WTC11 (cell line): ENCODE results near the gene MID1. TPM values are rescaled to one million over a fixed set of nuclear protein-coding genes. Genes with fewer than 3 reads are reported as not detected.

Source experiments
- ATAC-seq: fragments of 200-7000 bp; cut with Tn5 transposase; 2 replicates; pipeline ENCODE4 v1.10.0; 2021; ENCODE audit warnings: mild to moderate bottlenecking, moderate library complexity
- CTCF ChIA-PET: fragments of 300-600 bp; sonication (Branson Sonifier 250); formaldehyde crosslinking; loops from one replicate; lab custom pipeline; 2021; ENCODE audit warnings: antibody characterized with exemption; lab: Charles Lee
- POLR2A ChIA-PET: fragments of 350-600 bp; sonication (Branson Sonifier 250); formaldehyde crosslinking; loops from one replicate; lab custom pipeline; 2021; ENCODE audit warnings: antibody characterized with exemption; lab: Charles Lee
- DNase-seq: peaks from one replicate; pipeline ENCODE4 v3.0.0; 2021; ENCODE audit warnings: low spot score
- H3K27ac Mint-ChIP-seq: 2 replicates; pipeline ENCODE4 v1.8.0; 2021; ENCODE audit warnings: mixed read lengths
- H3K27me3 Mint-ChIP-seq: 2 replicates; pipeline ENCODE4 v1.8.0; 2021; ENCODE audit warnings: low read depth, mild to moderate bottlenecking, moderate library complexity, mixed read lengths
- H3K36me3 Mint-ChIP-seq: 2 replicates; pipeline ENCODE4 v1.8.0; 2021; ENCODE audit warnings: mixed read lengths
- H3K4me1 Mint-ChIP-seq: 2 replicates; pipeline ENCODE4 v1.8.0; 2022; ENCODE audit warnings: mixed read lengths
- H3K4me3 Mint-ChIP-seq: 2 replicates; pipeline ENCODE4 v1.8.0; 2021; ENCODE audit warnings: mild to moderate bottlenecking, moderate library complexity, mixed read lengths
- H3K9me3 Mint-ChIP-seq: 2 replicates; pipeline ENCODE4 v1.8.0; 2021; ENCODE audit warnings: mixed read lengths
- CREB1 ChIP-seq: sonication (generic); formaldehyde crosslinking; IDR thresholded peaks from 2 replicates; pipeline ENCODE4 v1.8.0; 2023; ENCODE audit warnings: mild to moderate bottlenecking, missing genetic modification reagents
- ELF4 ChIP-seq: sonication (generic); formaldehyde crosslinking; IDR thresholded peaks from 2 replicates; pipeline ENCODE4 v1.8.1; 2022; ENCODE audit warnings: low read depth, mild to moderate bottlenecking, moderate library complexity, missing genetic modification reagents
- ETV6 ChIP-seq: sonication (generic); formaldehyde crosslinking; IDR thresholded peaks from 2 replicates; pipeline ENCODE4 v1.8.1; 2022; ENCODE audit warnings: mild to moderate bottlenecking, missing genetic modification reagents
- FOXK1 ChIP-seq: sonication (generic); formaldehyde crosslinking; IDR thresholded peaks from 2 replicates; pipeline ENCODE4 v1.8.0; 2022; ENCODE audit warnings: mild to moderate bottlenecking, moderate library complexity, missing genetic modification reagents
- GABPB1 ChIP-seq: sonication (generic); formaldehyde crosslinking; IDR thresholded peaks from 2 replicates; pipeline ENCODE4 v1.8.1; 2023; ENCODE audit warnings: mild to moderate bottlenecking, missing genetic modification reagents
- IRF2 ChIP-seq: sonication (generic); formaldehyde crosslinking; IDR thresholded peaks from 2 replicates; pipeline ENCODE4 v1.8.0; 2022; ENCODE audit warnings: low read depth, missing genetic modification reagents, borderline replicate concordance
- MYBL2 ChIP-seq: sonication (generic); formaldehyde crosslinking; IDR thresholded peaks from 2 replicates; pipeline ENCODE4 v1.8.1; 2023; ENCODE audit warnings: mild to moderate bottlenecking, moderate library complexity, missing genetic modification reagents
- NR3C1 ChIP-seq: sonication (generic); formaldehyde crosslinking; conservative IDR thresholded peaks from 2 replicates; pipeline ENCODE4 v1.8.1; 2023; ENCODE audit warnings: low read depth, mild to moderate bottlenecking, missing genetic modification reagents
- PRRX2 ChIP-seq: fragments of 250-450 bp; sonication (Bioruptor Pico); IDR thresholded peaks from 2 replicates; pipeline ENCODE4 v1.8.0; 2021; ENCODE audit warnings: mild to moderate bottlenecking
- RELA ChIP-seq: sonication (generic); formaldehyde crosslinking; IDR thresholded peaks from 2 replicates; pipeline ENCODE4 v1.8.1; 2022; ENCODE audit warnings: missing genetic modification reagents, mild to moderate bottlenecking, borderline replicate concordance
- SP1 ChIP-seq: sonication (generic); formaldehyde crosslinking; conservative IDR thresholded peaks from 2 replicates; pipeline ENCODE4 v1.8.1; 2022; ENCODE audit warnings: missing genetic modification reagents
- ZNF138 ChIP-seq: sonication (generic); formaldehyde crosslinking; conservative IDR thresholded peaks from 2 replicates; pipeline ENCODE4 v1.8.1; 2022; ENCODE audit warnings: mild to moderate bottlenecking, moderate library complexity, missing genetic modification reagents
- ZNF219 ChIP-seq: sonication (generic); formaldehyde crosslinking; IDR thresholded peaks from 2 replicates; pipeline ENCODE4 v1.8.0; 2023; ENCODE audit warnings: missing genetic modification reagents, mild to moderate bottlenecking, borderline replicate concordance
- total RNA-seq: library from RNA; stranded (reverse); gene quantifications from 3 replicates; pipeline ENCODE4 v1.2.3, GENCODE V29; 2021
- TF ChIP-seq, protein P1 (sequence below): fragments of 250-450 bp; sonication (Bioruptor Pico); IDR thresholded peaks from 2 replicates; pipeline ENCODE4 v1.9.0; 2021; ENCODE audit warnings: mild to moderate bottlenecking
- TF ChIP-seq, protein P2 (sequence below): sonication (generic); formaldehyde crosslinking; IDR thresholded peaks from 2 replicates; pipeline ENCODE4 v1.8.1; 2023; ENCODE audit warnings: mild to moderate bottlenecking, missing genetic modification reagents, moderate library complexity
- TF ChIP-seq, protein P3 (sequence below): fragments of 200-600 bp; IDR thresholded peaks from 2 replicates; pipeline ENCODE4 v1.8.0; 2022; ENCODE audit warnings: antibody characterized with exemption
- TF ChIP-seq, protein P4 (sequence below): sonication (generic); formaldehyde crosslinking; conservative IDR thresholded peaks from 2 replicates; pipeline ENCODE4 v1.8.1; 2022; ENCODE audit warnings: mild to moderate bottlenecking, missing genetic modification reagents
- TF ChIP-seq, protein P5 (sequence below): sonication (generic); formaldehyde crosslinking; conservative IDR thresholded peaks from 2 replicates; pipeline ENCODE4 v1.8.1; 2023; ENCODE audit warnings: mild to moderate bottlenecking, low read depth, missing genetic modification reagents, moderate library complexity
- TF ChIP-seq, protein P6 (sequence below): sonication (generic); formaldehyde crosslinking; IDR thresholded peaks from 2 replicates; pipeline ENCODE4 v1.8.1; 2022; ENCODE audit warnings: low read depth, mild to moderate bottlenecking, moderate library complexity, missing genetic modification reagents, borderline replicate concordance

MID1 gene
- total RNA-seq, 1 experiment from 2014 or later, result 52.2 TPM

DNA sequence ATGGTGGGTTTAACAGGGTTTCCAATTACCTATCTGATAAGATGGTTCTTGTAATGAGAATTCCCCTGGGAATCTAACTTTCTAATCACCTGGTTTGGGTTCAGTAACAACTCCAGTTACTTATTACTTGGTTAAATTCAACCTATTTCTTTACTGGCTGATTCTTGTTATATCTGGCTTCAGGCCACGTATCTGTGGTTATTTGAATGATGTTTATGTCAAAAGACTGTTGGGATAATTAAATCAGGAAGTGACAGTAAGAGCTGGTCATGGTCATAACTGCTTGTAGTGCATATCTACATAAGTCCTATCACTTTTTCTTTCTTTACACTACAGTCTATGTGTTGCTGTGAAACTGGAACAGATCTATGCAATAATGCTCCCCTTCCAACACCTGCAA, 108.1 kb downstream of the MID1 start:
- Mint-ChIP-seq H3K4me3 (no peak overlapping the region), H3K4me1 (peaks cover 54% of the 10 kb centered on the region), H3K27ac (peak overlapping the region; percentile 26; the same call in 1 of the 2 replicates), H3K27me3 (no peaks in the 10 kb centered on the region), H3K9me3 (no peaks in the 10 kb centered on the region), H3K36me3 (no peaks in the 10 kb centered on the region; the same call in 1 of the 2 replicates)
- POLR2A ChIA-PET, result no interaction called here
- DNase-seq, result no peak
- no peak for ATAC-seq
- CTCF ChIA-PET, result no interaction called here
- no peak for TF ChIP-seq SP1 (CRISPR knock-in tag)
- no peak for TF ChIP-seq PRRX2
- TF ChIP-seq, protein P1, sequence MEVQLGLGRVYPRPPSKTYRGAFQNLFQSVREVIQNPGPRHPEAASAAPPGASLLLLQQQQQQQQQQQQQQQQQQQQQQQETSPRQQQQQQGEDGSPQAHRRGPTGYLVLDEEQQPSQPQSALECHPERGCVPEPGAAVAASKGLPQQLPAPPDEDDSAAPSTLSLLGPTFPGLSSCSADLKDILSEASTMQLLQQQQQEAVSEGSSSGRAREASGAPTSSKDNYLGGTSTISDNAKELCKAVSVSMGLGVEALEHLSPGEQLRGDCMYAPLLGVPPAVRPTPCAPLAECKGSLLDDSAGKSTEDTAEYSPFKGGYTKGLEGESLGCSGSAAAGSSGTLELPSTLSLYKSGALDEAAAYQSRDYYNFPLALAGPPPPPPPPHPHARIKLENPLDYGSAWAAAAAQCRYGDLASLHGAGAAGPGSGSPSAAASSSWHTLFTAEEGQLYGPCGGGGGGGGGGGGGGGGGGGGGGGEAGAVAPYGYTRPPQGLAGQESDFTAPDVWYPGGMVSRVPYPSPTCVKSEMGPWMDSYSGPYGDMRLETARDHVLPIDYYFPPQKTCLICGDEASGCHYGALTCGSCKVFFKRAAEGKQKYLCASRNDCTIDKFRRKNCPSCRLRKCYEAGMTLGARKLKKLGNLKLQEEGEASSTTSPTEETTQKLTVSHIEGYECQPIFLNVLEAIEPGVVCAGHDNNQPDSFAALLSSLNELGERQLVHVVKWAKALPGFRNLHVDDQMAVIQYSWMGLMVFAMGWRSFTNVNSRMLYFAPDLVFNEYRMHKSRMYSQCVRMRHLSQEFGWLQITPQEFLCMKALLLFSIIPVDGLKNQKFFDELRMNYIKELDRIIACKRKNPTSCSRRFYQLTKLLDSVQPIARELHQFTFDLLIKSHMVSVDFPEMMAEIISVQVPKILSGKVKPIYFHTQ (CRISPR knock-in tag), result no peak
- TF ChIP-seq MYBL2 (CRISPR knock-in tag), result no peak
- TF ChIP-seq, protein P2, sequence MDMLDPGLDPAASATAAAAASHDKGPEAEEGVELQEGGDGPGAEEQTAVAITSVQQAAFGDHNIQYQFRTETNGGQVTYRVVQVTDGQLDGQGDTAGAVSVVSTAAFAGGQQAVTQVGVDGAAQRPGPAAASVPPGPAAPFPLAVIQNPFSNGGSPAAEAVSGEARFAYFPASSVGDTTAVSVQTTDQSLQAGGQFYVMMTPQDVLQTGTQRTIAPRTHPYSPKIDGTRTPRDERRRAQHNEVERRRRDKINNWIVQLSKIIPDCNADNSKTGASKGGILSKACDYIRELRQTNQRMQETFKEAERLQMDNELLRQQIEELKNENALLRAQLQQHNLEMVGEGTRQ, result no peak
- TF ChIP-seq, protein P3, sequence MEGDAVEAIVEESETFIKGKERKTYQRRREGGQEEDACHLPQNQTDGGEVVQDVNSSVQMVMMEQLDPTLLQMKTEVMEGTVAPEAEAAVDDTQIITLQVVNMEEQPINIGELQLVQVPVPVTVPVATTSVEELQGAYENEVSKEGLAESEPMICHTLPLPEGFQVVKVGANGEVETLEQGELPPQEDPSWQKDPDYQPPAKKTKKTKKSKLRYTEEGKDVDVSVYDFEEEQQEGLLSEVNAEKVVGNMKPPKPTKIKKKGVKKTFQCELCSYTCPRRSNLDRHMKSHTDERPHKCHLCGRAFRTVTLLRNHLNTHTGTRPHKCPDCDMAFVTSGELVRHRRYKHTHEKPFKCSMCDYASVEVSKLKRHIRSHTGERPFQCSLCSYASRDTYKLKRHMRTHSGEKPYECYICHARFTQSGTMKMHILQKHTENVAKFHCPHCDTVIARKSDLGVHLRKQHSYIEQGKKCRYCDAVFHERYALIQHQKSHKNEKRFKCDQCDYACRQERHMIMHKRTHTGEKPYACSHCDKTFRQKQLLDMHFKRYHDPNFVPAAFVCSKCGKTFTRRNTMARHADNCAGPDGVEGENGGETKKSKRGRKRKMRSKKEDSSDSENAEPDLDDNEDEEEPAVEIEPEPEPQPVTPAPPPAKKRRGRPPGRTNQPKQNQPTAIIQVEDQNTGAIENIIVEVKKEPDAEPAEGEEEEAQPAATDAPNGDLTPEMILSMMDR, result no peak
- TF ChIP-seq ZNF138 (CRISPR knock-in tag), result no peak
- TF ChIP-seq NR3C1, result no peak
- TF ChIP-seq ELF4, result no peak
- TF ChIP-seq ETV6 (CRISPR knock-in tag), result no peak

DNA sequence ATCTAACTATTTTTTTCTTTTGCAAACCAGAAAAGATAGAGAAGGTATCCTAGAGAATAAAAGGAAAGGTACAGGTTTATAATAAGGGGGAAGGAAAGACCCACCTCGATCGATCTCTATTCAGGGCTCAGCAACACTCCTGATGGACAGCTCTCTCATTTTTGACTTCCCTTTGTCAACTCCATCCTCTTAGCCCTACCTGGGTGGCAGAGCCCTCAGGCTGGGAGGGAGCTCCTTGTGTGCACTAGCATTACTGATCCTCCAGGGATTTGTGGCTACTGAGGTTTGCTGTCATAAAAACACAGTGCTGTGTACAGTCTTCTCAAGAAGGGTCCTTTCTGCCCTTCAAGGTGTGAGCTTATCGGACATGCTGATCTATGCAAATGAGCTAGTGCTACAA, 111.0 kb downstream of the MID1 start:
- Mint-ChIP-seq H3K27ac (peak overlapping the region; percentile 87), H3K4me3 (peak overlapping the region; percentile 26), H3K9me3 (no peaks in the 10 kb centered on the region), H3K36me3 (peaks cover 6% of the 10 kb centered on the region; the same call in 1 of the 2 replicates), H3K27me3 (no peaks in the 10 kb centered on the region), H3K4me1 (peaks cover 58% of the 10 kb centered on the region)
- DNase-seq (no peak), ATAC-seq (peak; percentile 58)
- POLR2A ChIA-PET, result no interaction called here
- CTCF ChIA-PET, result interaction anchor here (1.0 to 1.6 kb wide), 4 partner anchors 9 to 319 kb away, joined by 3 to 6 read pairs (median 3); no protein-coding TSS in a partner anchor
- TF ChIP-seq RELA (CRISPR knock-in tag) (no peak), GABPB1 (CRISPR knock-in tag) (no peak), IRF2 (CRISPR knock-in tag) (no peak), FOXK1 (CRISPR knock-in tag) (no peak), ETV6 (CRISPR knock-in tag) (no peak), CREB1 (no peak), ZNF219 (CRISPR knock-in tag) (no peak)
- TF ChIP-seq, protein P4, sequence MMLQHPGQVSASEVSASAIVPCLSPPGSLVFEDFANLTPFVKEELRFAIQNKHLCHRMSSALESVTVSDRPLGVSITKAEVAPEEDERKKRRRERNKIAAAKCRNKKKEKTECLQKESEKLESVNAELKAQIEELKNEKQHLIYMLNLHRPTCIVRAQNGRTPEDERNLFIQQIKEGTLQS (CRISPR knock-in tag), result no peak
- TF ChIP-seq, protein P3, result no peak
- TF ChIP-seq, protein P5, sequence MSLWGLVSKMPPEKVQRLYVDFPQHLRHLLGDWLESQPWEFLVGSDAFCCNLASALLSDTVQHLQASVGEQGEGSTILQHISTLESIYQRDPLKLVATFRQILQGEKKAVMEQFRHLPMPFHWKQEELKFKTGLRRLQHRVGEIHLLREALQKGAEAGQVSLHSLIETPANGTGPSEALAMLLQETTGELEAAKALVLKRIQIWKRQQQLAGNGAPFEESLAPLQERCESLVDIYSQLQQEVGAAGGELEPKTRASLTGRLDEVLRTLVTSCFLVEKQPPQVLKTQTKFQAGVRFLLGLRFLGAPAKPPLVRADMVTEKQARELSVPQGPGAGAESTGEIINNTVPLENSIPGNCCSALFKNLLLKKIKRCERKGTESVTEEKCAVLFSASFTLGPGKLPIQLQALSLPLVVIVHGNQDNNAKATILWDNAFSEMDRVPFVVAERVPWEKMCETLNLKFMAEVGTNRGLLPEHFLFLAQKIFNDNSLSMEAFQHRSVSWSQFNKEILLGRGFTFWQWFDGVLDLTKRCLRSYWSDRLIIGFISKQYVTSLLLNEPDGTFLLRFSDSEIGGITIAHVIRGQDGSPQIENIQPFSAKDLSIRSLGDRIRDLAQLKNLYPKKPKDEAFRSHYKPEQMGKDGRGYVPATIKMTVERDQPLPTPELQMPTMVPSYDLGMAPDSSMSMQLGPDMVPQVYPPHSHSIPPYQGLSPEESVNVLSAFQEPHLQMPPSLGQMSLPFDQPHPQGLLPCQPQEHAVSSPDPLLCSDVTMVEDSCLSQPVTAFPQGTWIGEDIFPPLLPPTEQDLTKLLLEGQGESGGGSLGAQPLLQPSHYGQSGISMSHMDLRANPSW (CRISPR knock-in tag), result no peak
- TF ChIP-seq, protein P6, sequence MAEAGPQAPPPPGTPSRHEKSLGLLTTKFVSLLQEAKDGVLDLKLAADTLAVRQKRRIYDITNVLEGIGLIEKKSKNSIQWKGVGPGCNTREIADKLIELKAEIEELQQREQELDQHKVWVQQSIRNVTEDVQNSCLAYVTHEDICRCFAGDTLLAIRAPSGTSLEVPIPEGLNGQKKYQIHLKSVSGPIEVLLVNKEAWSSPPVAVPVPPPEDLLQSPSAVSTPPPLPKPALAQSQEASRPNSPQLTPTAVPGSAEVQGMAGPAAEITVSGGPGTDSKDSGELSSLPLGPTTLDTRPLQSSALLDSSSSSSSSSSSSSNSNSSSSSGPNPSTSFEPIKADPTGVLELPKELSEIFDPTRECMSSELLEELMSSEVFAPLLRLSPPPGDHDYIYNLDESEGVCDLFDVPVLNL (CRISPR knock-in tag), result no peak
